ENCODE results near the gene REXO5.

The REXO5 gene

DNA sequence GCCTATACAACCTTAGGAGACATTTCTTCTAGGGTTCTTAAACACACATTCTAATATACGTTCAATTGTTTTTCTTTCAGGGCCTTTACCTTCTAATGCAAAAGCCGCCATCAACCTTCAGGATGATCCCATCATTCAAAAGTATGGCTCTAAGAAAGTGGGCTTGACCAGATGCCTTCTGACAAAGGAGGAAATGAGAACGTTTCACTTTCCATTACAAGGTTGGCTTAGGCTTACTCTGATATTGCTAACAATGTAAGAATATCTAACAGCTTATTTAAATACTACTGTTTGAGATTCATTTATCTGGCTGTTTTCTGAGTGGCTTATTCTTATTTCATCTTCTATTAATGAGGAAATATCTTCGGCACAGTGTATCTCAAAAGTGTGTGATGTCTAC, 15.4 kb downstream of the REXO5 start:
- TF ChIP-seq POLR2A (IDR thresholded peaks at IDR 0.05; ENCODE audit: extremely low read depth, insufficient read length) (no peak), MYC (IDR thresholded peaks at IDR 0.05; ENCODE audit: low read depth, low read length) (no peak)
- TF ChIP-seq, protein P1, sequence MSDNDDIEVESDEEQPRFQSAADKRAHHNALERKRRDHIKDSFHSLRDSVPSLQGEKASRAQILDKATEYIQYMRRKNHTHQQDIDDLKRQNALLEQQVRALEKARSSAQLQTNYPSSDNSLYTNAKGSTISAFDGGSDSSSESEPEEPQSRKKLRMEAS (IDR thresholded peaks at IDR 0.05; ENCODE audit: low read depth, low read length) = no peak
- TF ChIP-seq, protein P2, sequence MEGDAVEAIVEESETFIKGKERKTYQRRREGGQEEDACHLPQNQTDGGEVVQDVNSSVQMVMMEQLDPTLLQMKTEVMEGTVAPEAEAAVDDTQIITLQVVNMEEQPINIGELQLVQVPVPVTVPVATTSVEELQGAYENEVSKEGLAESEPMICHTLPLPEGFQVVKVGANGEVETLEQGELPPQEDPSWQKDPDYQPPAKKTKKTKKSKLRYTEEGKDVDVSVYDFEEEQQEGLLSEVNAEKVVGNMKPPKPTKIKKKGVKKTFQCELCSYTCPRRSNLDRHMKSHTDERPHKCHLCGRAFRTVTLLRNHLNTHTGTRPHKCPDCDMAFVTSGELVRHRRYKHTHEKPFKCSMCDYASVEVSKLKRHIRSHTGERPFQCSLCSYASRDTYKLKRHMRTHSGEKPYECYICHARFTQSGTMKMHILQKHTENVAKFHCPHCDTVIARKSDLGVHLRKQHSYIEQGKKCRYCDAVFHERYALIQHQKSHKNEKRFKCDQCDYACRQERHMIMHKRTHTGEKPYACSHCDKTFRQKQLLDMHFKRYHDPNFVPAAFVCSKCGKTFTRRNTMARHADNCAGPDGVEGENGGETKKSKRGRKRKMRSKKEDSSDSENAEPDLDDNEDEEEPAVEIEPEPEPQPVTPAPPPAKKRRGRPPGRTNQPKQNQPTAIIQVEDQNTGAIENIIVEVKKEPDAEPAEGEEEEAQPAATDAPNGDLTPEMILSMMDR (IDR thresholded peaks at IDR 0.05; ENCODE audit: low read depth, low read length) = no peak
- no peak for DNase-seq (ENCODE audit: low read depth)
- no peak overlapping the region for H3K4me3 ChIP-seq (ENCODE audit: low read depth, low read length)

DNA sequence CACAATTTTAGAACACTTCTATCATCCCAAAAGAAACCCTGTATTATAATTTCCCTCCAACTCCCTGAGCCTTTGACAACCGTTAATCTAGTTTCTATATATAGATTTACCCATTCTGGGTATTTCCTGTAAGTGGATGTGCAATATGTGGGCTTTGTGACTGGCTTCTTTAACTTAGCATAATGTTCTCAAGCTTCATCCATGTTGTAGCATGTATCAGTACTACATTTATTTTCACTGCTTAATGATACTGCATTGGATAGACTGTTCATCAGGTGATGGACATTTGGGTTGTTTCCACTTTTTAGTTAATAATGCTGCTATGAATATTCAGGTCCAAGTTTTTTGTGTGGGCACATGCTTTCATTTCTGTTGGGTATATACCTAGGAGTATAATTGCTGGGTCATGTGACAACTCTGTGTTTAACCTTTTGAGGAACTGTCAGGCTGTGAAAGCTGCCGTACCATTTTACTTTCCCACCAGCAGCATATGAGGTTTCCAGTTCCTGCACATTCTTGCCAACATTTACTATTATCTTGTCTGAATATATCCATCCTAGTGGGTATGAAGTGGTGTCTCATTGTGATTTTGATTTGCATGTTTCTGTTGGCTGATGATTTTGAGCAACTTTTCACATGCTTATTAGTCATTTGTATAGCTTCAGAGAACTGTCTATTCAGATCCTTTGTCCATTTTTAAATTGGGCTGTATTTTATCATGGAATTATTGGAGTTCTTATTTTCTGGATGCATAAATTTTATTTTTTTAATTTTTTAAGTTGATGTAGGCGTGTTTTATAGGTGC, 16.4 kb downstream of the REXO5 start:
- H3K4me3 ChIP-seq (ENCODE audit: low read depth, low read length) = no peak overlapping the region
- peak; percentile 59 for DNase-seq (ENCODE audit: low read depth)
- TF ChIP-seq POLR2A (IDR thresholded peaks at IDR 0.05; ENCODE audit: extremely low read depth, insufficient read length) = no peak
- TF ChIP-seq, protein P1 (IDR thresholded peaks at IDR 0.05; ENCODE audit: low read depth, low read length) = peak; percentile 29; the same call in 1 of the 2 replicates

DNA sequence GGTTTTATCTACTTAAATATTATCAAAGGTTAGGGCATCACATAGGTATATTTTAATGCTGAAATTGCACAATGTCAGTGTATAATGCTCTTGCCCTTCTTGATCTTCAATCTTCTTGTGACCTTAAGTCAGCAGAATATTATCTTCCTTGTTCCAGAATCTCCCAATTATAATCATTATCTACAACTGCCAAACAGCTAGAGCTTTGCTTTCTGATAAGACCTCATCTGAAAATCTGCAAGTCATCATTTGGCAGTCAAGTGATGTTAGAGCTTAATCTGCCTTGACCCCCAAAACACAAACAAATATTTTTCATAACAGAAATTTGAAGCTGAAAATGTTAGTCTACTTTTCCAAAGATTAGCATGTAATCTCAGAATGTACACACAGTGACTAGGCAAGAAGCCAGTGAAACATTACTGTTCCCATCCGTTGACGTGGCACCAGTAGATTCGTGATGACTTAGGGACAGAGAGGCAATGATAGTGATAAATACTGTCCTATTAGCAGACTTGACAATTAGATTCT, 19.8 kb downstream of the REXO5 start:
- TF ChIP-seq, protein P1 (IDR thresholded peaks at IDR 0.05; ENCODE audit: low read depth, low read length) = no peak
- no peak for TF ChIP-seq POLR2A (IDR thresholded peaks at IDR 0.05; ENCODE audit: extremely low read depth, insufficient read length)
- no peak for TF ChIP-seq MYC (IDR thresholded peaks at IDR 0.05; ENCODE audit: low read depth, low read length)
- TF ChIP-seq, protein P2 (IDR thresholded peaks at IDR 0.05; ENCODE audit: low read depth, low read length) = no peak
- no peak for DNase-seq (ENCODE audit: low read depth)
- no peak overlapping the region for H3K4me3 ChIP-seq (ENCODE audit: low read depth, low read length)

DNA sequence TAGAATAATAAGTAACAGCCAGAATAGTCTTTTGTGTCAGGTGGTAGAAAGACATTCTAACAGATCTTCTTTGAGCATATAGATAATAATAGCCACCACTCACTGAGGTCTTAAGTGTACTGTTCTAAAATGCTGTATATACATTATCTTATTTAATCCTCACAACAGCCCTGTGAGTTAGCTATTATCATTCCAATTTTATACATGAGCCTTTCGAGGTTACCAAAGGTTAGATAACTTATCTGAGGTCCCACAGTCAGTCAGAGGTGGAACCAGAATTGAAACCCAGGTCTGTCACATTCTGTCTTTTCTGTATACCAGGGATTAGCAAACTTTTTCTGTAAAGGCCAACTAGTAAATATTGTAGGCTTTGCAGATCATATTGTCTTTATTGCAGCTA, 23.2 kb downstream of the REXO5 start:
- DNase-seq (ENCODE audit: low read depth) = no peak
- TF ChIP-seq, protein P2 (IDR thresholded peaks at IDR 0.05; ENCODE audit: low read depth, low read length) = no peak
- TF ChIP-seq, protein P1 (IDR thresholded peaks at IDR 0.05; ENCODE audit: low read depth, low read length) = no peak
- TF ChIP-seq MYC (IDR thresholded peaks at IDR 0.05; ENCODE audit: low read depth, low read length) = no peak
- TF ChIP-seq POLR2A (IDR thresholded peaks at IDR 0.05; ENCODE audit: extremely low read depth, insufficient read length) = no peak
- H3K4me3 ChIP-seq (ENCODE audit: low read depth, low read length) = no peak overlapping the region

- H3K4me3 ChIP-seq (ENCODE audit: low read depth, low read length) = no peak overlapping the region
- TF ChIP-seq, protein P2 (IDR thresholded peaks at IDR 0.05; ENCODE audit: low read depth, low read length) = no peak
- TF ChIP-seq, protein P1 (IDR thresholded peaks at IDR 0.05; ENCODE audit: low read depth, low read length) = no peak
- DNase-seq (ENCODE audit: low read depth) = no peak
Measured at GRCh38 chr16:20830372-20830771, 24.0 kb downstream of the REXO5 start.

DNA sequence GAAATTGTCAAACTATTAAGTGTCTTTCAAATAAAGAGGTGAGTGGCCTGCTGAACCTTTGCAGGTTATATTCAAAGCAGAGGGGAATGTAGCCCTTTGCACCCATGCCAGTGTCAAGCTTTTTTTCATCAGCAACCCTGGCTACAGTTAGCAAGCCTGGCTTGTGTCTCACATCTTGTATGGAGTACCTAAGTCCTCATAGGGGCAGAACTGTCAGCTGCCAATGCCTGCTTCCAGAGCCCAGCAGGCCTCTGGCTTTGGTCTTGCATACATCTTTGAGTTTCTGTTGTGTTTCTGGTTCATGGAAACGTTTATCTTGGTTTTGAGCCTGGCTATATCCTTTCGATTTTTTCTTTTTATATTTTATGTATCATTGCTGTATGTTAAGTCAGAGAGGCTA, 26.8 kb downstream of the REXO5 start:
- DNase-seq (ENCODE audit: low read depth) = no peak
- no peak overlapping the region for H3K4me3 ChIP-seq (ENCODE audit: low read depth, low read length)
- TF ChIP-seq MYC (IDR thresholded peaks at IDR 0.05; ENCODE audit: low read depth, low read length) (no peak), POLR2A (IDR thresholded peaks at IDR 0.05; ENCODE audit: extremely low read depth, insufficient read length) (no peak)
- TF ChIP-seq, protein P1 (IDR thresholded peaks at IDR 0.05; ENCODE audit: low read depth, low read length) = no peak
- TF ChIP-seq, protein P2 (IDR thresholded peaks at IDR 0.05; ENCODE audit: low read depth, low read length) = no peak
